HEK293T (cell line): ENCODE results near the gene ZDHHC8.

ENCODE experiments used
- CTCF ChIA-PET: fragments of 350-600 bp; formaldehyde crosslinking; extraction: SDS; loops from one replicate; lab custom pipeline; 2021; ENCODE audit warnings: antibody characterized with exemption, inconsistent platforms; lab: Yijun Ruan, JAX
- POLR2A ChIA-PET: fragments of 350-600 bp; formaldehyde crosslinking; extraction: SDS; loops from one replicate; lab custom pipeline; 2020; ENCODE audit warnings: antibody characterized with exemption, inconsistent platforms; lab: Yijun Ruan, JAX
- DNase-seq: peaks from one replicate; pipeline ENCODE4 v3.0.0; 2012; ENCODE audit warnings: mixed read lengths; ENCODE audit errors: extremely low spot score
- ARNT ChIP-seq: fragments of 450-650 bp; IDR thresholded peaks from 2 replicates; pipeline ENCODE4 v1.6.1; 2017; ENCODE audit warnings: mild to moderate bottlenecking
- BHLHE40 ChIP-seq: fragments of 450-650 bp; IDR thresholded peaks from 2 replicates; pipeline ENCODE4 v1.6.1; 2016; ENCODE audit warnings: mild to moderate bottlenecking, moderate library complexity, borderline replicate concordance
- CTBP1 ChIP-seq: fragments of 450-650 bp; IDR thresholded peaks from 2 replicates; pipeline ENCODE4 v1.6.1; 2016; ENCODE audit warnings: borderline replicate concordance
- ELF4 ChIP-seq: fragments of 450-650 bp; IDR thresholded peaks from 2 replicates; pipeline ENCODE4 v1.6.1; 2017; ENCODE audit warnings: antibody characterized with exemption
- FOXA1 ChIP-seq: fragments of 450-650 bp; IDR thresholded peaks from 2 replicates; pipeline ENCODE4 v1.6.1; 2016; ENCODE audit warnings: mild to moderate bottlenecking
- FOXK2 ChIP-seq: fragments of 450-650 bp; IDR thresholded peaks from 2 replicates; pipeline ENCODE4 v1.6.1; 2016; ENCODE audit warnings: mild to moderate bottlenecking
- FOXM1 ChIP-seq: fragments of 450-650 bp; IDR thresholded peaks from 2 replicates; pipeline ENCODE4 v1.6.1; 2017; ENCODE audit warnings: mild to moderate bottlenecking, borderline replicate concordance
- HDGF ChIP-seq: fragments of 450-650 bp; IDR thresholded peaks from 2 replicates; pipeline ENCODE4 v1.6.1; 2017; ENCODE audit warnings: antibody characterized with exemption, borderline replicate concordance
- L3MBTL2 ChIP-seq: fragments of 450-650 bp; conservative IDR thresholded peaks from 2 replicates; pipeline ENCODE4 v1.6.1; 2016; ENCODE audit warnings: mild to moderate bottlenecking
- LEF1 ChIP-seq: fragments of 450-650 bp; IDR thresholded peaks from 2 replicates; pipeline ENCODE4 v1.6.1; 2017; ENCODE audit warnings: mild to moderate bottlenecking, borderline replicate concordance
- NFRKB ChIP-seq: fragments of 450-650 bp; IDR thresholded peaks from 2 replicates; pipeline ENCODE4 v1.6.1; 2016; ENCODE audit warnings: mild to moderate bottlenecking, moderate library complexity
- SP1 ChIP-seq: fragments of 450-650 bp; IDR thresholded peaks from 2 replicates; pipeline ENCODE4 v1.6.1; 2017
- SUZ12 ChIP-seq: fragments of 450-650 bp; IDR thresholded peaks from 2 replicates; pipeline ENCODE4 v1.6.1; 2016; ENCODE audit warnings: mild to moderate bottlenecking
- TARDBP ChIP-seq: fragments of 450-650 bp; IDR thresholded peaks from 2 replicates; pipeline ENCODE4 v1.6.1; 2016
- ZNF384 ChIP-seq: fragments of 450-650 bp; IDR thresholded peaks from 2 replicates; pipeline ENCODE4 v1.6.1; 2016
- TF ChIP-seq, protein P1 (sequence below): fragments of 450-650 bp; IDR thresholded peaks from 2 replicates; pipeline ENCODE4 v1.6.1; 2016

The ZDHHC8 gene

DNA sequence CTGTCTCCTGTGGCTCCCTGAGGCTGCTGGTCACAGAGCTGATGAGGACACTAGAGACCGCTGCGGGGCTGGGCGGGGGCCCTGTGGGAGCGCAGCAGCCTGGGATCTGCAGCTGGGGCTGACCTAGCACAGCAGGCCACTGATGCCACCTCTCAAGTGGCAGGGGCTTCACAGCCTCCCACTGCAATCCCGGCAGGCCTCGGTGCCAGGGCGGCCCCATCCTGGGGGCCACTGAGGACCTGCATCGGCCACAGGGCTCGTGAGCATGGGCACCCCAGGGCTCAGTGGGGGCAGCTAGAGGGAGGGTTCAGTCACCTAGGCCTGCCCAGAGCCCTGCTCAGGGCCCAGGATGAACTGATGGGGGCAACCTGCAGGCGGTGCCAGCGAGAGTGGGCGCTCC is 33.8 kb downstream of the ZDHHC8 start:
- ChIA-PET CTCF (no interaction called here), POLR2A (no interaction called here)
- TF ChIP-seq HDGF = no peak
- no peak for TF ChIP-seq NFRKB
- TF ChIP-seq CTBP1 = no peak
- no peak for TF ChIP-seq FOXM1
- no peak for TF ChIP-seq BHLHE40
- TF ChIP-seq, protein P1, sequence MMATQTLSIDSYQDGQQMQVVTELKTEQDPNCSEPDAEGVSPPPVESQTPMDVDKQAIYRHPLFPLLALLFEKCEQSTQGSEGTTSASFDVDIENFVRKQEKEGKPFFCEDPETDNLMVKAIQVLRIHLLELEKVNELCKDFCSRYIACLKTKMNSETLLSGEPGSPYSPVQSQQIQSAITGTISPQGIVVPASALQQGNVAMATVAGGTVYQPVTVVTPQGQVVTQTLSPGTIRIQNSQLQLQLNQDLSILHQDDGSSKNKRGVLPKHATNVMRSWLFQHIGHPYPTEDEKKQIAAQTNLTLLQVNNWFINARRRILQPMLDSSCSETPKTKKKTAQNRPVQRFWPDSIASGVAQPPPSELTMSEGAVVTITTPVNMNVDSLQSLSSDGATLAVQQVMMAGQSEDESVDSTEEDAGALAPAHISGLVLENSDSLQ = no peak
- TF ChIP-seq FOXK2 = no peak
- TF ChIP-seq LEF1 = no peak
- TF ChIP-seq SP1 = no peak
- TF ChIP-seq SUZ12 = no peak
- no peak for TF ChIP-seq ARNT
- TF ChIP-seq TARDBP = no peak
- TF ChIP-seq L3MBTL2 = no peak
- no peak for TF ChIP-seq ELF4
- no peak for TF ChIP-seq ZNF384
- TF ChIP-seq FOXA1 = no peak
- no peak for DNase-seq

DNA sequence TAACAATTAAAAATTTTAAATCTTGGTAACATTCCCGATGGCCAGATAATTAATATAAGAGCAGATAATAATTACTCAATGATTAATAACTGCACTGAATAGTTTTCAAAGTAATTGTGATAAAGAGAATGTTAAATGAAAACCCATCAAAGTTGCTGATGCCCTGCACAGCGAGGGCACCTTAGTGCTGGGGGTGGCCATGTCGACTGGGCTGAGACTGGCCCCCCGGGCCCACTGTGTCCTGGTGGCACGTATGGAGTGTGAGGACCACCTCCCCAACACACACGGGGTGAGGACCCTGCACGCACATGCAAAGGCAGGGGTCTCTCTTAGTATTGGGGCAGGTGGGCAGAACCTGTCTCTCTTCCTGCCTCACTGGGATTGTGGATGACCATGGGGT is 34.3 kb downstream of the ZDHHC8 start:
- TF ChIP-seq LEF1 (no peak), BHLHE40 (no peak), TARDBP (no peak), CTBP1 (no peak), FOXM1 (no peak), NFRKB (no peak)
- TF ChIP-seq, protein P1 = no peak
- no peak for DNase-seq
- CTCF ChIA-PET = no interaction called here
- POLR2A ChIA-PET = no interaction called here

DNA sequence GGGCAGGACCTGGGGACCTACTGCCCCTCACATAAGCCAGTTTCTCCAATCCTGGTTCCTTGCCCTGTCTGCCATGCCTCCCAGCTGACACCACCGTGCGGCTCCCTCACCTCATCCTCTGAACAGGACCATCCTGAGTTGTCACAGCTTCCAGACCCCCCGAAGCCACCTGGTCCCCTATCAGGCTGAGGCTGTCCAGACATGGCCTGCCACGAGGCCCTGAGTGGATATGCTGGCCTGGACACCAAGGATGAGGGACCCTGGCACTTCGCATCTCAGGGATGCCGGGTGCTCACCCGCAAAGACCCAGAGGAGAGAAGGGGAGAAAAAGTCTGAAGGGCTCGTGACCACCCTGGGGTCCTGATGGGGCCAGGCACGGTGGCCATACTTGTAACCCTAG is 35.1 kb downstream of the ZDHHC8 start:
- DNase-seq = no peak
- TF ChIP-seq ARNT (no peak), FOXA1 (no peak), NFRKB (no peak), FOXK2 (no peak), SP1 (no peak), BHLHE40 (no peak), CTBP1 (no peak), HDGF (no peak), ZNF384 (no peak)
- TF ChIP-seq, protein P1 = no peak
- POLR2A ChIA-PET = interaction anchor here (1.1 kb wide), 1 partner anchor 153 kb away, joined by 4 read pairs; the partner anchor contains the start of gene DGCR6L
- CTCF ChIA-PET = no interaction called here

DNA sequence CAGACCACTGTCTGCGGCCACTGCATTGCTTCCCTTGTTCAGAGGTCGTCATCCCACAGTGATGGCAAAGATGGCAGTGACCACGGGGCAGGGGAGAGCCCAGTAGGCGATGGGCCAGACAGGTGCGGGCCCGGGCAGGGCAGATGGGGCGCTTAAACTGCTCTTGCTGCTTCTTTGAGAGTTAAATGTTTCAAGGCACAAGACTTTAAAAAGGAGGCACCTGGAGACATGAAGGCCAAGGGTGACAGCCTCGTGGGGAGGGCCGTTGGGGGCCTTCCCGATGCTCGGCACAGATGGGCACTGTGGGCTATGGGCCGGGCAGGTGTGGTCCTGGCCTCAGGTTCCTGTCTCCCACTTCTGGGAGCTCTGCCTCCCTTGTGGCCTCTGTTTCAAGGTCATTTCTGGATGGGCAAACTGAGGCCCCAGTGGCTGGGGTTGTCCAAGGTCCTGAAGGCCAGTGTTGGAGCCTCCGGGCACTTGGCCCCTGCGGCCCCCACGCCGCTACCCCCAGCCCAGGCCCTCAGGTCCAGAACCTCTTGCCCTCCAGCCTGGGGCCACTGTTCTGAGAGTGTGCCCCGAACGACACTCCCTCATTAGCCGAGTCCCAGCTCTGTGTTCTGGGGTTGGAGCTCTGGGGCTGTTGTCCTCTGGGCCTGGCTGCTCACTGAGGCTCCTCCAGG is 36.2 kb downstream of the ZDHHC8 start:
- no peak for DNase-seq
- TF ChIP-seq ZNF384 (no peak), FOXK2 (no peak), NFRKB (no peak), SUZ12 (no peak), FOXA1 (no peak), FOXM1 (no peak), BHLHE40 (no peak), ARNT (no peak), CTBP1 (no peak), TARDBP (no peak)
- TF ChIP-seq, protein P1 = no peak
- CTCF ChIA-PET = no interaction called here
- POLR2A ChIA-PET = interaction anchor here (1.1 kb wide), 1 partner anchor 152 kb away, joined by 4 read pairs; the partner anchor contains the start of gene DGCR6L

DNA sequence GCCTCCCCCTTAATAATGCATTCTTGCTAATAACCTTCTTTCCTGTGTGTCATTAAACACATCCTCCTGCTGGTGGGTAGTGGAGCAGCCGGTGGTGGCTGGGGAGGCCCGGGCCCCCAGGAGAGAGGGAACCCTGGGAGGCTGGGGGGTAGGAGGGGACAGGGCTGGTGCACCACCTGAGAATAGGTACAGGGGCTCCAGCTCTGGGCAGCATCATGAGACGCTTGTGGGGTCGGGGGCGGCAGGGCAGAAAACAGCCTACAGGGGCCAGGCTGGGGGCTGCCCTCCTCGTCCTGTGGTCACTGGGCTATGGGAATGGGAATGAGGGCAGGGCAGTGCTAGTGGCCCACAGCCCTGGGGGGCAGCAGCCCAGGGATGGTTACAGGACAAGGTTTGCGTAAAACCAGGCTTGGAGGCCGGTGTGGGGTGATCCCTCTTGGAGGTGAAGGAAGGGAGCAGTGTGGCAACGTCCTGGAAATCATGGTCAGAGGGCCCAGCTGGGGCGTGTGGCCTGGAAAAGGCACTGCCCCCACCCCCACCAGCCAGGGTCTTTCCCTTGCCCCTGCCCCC is 37.7 kb downstream of the ZDHHC8 start:
- no peak for TF ChIP-seq FOXM1
- no peak for TF ChIP-seq CTBP1
- ChIA-PET POLR2A (no interaction called here), CTCF (no interaction called here)
- no peak for DNase-seq

DNA sequence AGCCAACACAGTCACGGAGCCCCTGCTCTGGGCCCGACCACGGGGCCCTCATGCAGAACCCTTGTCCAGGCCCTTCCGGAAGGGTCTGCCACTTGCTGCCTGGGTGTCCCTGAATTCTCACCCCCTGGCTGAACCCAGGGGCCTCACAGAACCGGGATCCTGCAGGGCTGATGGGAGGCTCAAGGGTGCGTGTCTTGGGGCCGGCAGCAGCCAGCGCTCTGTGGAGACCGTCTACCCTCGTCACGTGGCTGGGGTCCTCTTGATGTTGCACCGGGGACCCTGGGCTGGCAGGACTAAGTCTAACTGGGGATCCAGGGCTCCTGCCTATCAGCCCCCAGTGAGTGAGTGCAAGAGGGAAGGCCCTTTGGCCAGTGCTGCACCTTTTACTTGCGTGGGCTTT is 38.6 kb downstream of the ZDHHC8 start:
- TF ChIP-seq ARNT (no peak), ELF4 (no peak), FOXM1 (no peak), L3MBTL2 (no peak), FOXA1 (no peak), CTBP1 (no peak), SUZ12 (no peak), BHLHE40 (no peak), NFRKB (no peak), FOXK2 (no peak), TARDBP (no peak), HDGF (no peak)
- TF ChIP-seq, protein P1 = no peak
- DNase-seq = no peak
- CTCF ChIA-PET = no interaction called here
- POLR2A ChIA-PET = no interaction called here
